Activated CD8-positive, alpha-beta T cell treated with anti-CD3 and anti-CD28 coated beads for 36 hours (primary cell): ENCODE results near the gene UNC13C. TPM values are rescaled to one million over a fixed set of nuclear protein-coding genes. Genes with fewer than 3 reads are reported as not detected.

ENCODE experiments used
- ATAC-seq: fragments of 200-7000 bp; cut with Tn5 transposase; one replicate; pipeline ENCODE4 v1.10.0; 2021; ENCODE audit warnings: mild to moderate bottlenecking, moderate library complexity
- CTCF ChIA-PET: fragments of 350-600 bp; sonication (Branson Sonifier 250); formaldehyde crosslinking; loops from one replicate; lab custom pipeline; 2021; ENCODE audit warnings: antibody characterized with exemption; lab: Charles Lee
- POLR2A ChIA-PET: fragments of 350-600 bp; sonication (Branson Sonifier 250); formaldehyde crosslinking; loops from one replicate; lab custom pipeline; 2021; ENCODE audit warnings: antibody characterized with exemption; lab: Charles Lee
- DNase-seq: peaks from one replicate; pipeline ENCODE4 v3.0.0-alpha.2; 2020
- H3K27ac Mint-ChIP-seq: one replicate; pipeline ENCODE4 v1.8.0; 2021; ENCODE audit warnings: mild to moderate bottlenecking, mixed read lengths
- H3K27me3 Mint-ChIP-seq: one replicate; pipeline ENCODE4 v1.8.0; 2021; ENCODE audit warnings: mixed read lengths
- H3K36me3 Mint-ChIP-seq: one replicate; pipeline ENCODE4 v1.8.0; 2021; ENCODE audit warnings: low read depth, mixed read lengths
- H3K4me1 Mint-ChIP-seq: one replicate; pipeline ENCODE4 v1.8.0; 2021; ENCODE audit warnings: low read depth, mixed read lengths
- H3K4me3 Mint-ChIP-seq: one replicate; pipeline ENCODE4 v1.8.0; 2021; ENCODE audit warnings: mild to moderate bottlenecking, moderate library complexity, mixed read lengths
- H3K9me3 Mint-ChIP-seq: one replicate; pipeline ENCODE4 v1.8.0; 2021; ENCODE audit warnings: mixed read lengths
- intact Hi-C: fragments of 100-400 bp; cut with micrococcal nuclease; formaldehyde crosslinking; loops from one replicate; pipeline ENCODE4 v1.10.0; 2022
- total RNA-seq, 2 experiments: library from RNA; stranded (reverse); gene quantifications; one replicate each; pipeline ENCODE4 v1.2.3, GENCODE V29; 2021
- TF ChIP-seq, protein P1 (sequence below): fragments of 200-600 bp; IDR thresholded peaks from one replicate; pipeline ENCODE4 v1.8.0; 2022; ENCODE audit warnings: antibody characterized with exemption, mild to moderate bottlenecking

The UNC13C gene
- total RNA-seq, 2 experiments from 2014 or later, result not detected

DNA sequence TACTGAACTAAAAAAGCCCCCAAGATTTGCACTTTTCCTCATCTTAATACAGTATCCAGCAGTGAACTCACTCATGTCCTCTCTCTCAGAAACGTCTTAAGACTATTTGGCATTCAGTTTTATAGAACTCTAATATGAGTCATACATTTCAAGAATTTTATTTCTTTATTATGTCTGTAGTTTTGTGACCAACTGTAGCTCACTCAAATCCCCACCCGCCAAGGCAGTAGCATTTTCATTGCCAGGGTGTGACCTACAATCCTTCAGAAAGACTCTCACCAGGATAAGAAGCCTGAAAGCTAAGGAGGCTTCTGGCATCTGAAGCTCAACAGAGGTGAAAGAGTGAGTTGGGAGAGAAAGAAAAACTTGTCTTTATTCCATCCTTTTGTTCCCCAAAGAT is 681.4 kb downstream of the UNC13C start:
- Mint-ChIP-seq H3K9me3 (no peaks in the 10 kb centered on the region), H3K4me1 (no peaks in the 10 kb centered on the region), H3K27ac (no peak overlapping the region), H3K36me3 (no peaks in the 10 kb centered on the region), H3K27me3 (peaks cover 2% of the 10 kb centered on the region), H3K4me3 (no peak overlapping the region)
- POLR2A ChIA-PET, result no interaction called here
- DNase-seq, result no peak
- intact Hi-C loops, result no loop called here
- ATAC-seq, result no peak
- CTCF ChIA-PET, result no interaction called here
- TF ChIP-seq, protein P1, sequence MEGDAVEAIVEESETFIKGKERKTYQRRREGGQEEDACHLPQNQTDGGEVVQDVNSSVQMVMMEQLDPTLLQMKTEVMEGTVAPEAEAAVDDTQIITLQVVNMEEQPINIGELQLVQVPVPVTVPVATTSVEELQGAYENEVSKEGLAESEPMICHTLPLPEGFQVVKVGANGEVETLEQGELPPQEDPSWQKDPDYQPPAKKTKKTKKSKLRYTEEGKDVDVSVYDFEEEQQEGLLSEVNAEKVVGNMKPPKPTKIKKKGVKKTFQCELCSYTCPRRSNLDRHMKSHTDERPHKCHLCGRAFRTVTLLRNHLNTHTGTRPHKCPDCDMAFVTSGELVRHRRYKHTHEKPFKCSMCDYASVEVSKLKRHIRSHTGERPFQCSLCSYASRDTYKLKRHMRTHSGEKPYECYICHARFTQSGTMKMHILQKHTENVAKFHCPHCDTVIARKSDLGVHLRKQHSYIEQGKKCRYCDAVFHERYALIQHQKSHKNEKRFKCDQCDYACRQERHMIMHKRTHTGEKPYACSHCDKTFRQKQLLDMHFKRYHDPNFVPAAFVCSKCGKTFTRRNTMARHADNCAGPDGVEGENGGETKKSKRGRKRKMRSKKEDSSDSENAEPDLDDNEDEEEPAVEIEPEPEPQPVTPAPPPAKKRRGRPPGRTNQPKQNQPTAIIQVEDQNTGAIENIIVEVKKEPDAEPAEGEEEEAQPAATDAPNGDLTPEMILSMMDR, result no peak

DNA sequence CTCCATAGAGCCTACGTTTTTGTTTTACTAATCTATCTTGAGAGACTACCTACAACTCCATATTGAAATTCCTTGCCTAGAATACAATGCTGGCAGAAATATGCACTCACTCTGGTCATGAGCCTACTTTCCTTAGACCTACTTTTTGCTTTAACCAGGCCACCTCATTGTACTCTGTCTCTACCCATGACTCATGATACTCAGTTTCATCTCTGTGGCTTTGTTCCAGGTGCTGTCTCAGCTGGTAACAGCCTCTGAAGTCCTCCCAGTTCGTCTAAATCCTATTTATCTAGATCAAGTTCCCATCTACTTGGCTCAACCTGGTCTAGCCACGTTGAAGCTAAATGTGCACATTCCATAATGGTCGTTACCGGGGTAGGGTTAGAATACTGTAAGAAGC is 682.1 kb downstream of the UNC13C start:
- intact Hi-C loops, result no loop called here
- ChIA-PET CTCF (no interaction called here), POLR2A (no interaction called here)
- TF ChIP-seq, protein P1, result no peak
- DNase-seq, result no peak
- Mint-ChIP-seq H3K9me3 (no peaks in the 10 kb centered on the region), H3K4me1 (no peaks in the 10 kb centered on the region), H3K27ac (no peak overlapping the region), H3K27me3 (peaks cover 2% of the 10 kb centered on the region), H3K4me3 (no peak overlapping the region), H3K36me3 (no peaks in the 10 kb centered on the region)
- no peak for ATAC-seq

DNA sequence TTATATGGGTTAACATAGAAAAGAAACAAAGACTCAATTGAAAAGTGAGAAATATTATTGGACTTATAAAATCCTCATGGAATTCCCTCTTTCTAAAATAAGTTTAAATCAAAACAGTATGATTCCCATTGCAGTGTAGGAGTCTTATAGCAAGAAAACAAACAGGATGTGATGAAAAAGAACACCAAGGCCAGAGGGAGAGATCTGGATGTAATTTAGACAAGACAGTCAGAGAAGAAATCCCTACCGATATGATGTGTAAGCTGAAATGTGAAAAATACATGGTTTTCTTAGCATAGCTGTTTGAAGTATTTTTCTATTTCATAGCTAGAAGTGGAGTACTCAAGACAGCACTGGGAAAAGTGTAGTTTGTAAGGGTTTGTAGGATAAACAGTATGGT is 697.0 kb downstream of the UNC13C start:
- Mint-ChIP-seq H3K4me3 (no peak overlapping the region), H3K27ac (no peak overlapping the region), H3K27me3 (no peaks in the 10 kb centered on the region), H3K9me3 (peaks cover 12% of the 10 kb centered on the region), H3K36me3 (no peaks in the 10 kb centered on the region), H3K4me1 (no peaks in the 10 kb centered on the region)
- intact Hi-C loops, result no loop called here
- no peak for ATAC-seq
- no peak for DNase-seq
- TF ChIP-seq, protein P1, result no peak
- ChIA-PET POLR2A (no interaction called here), CTCF (no interaction called here)

DNA sequence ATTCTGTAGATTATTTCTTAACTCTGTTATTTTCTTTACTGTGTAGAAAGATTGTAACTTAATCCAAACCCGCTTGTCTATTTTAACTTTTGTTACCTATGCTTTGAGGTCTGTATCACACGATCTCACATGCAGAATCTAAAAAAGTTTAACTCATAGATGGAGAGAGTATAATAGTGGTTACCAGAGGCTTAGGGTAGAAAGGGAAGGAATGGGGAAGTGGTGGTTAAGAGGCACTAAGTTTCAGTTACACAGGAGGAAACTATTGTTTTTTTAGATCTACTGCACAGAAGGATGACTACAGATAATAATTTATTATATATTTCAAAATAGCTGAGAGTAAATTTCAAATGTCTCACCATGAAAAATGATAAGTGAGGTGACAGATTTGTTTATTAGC is 703.3 kb downstream of the UNC13C start:
- intact Hi-C loops, result no loop called here
- H3K9me3 Mint-ChIP-seq, result no peaks in the 10 kb centered on the region
- H3K4me1 Mint-ChIP-seq, result no peaks in the 10 kb centered on the region
- POLR2A ChIA-PET, result no interaction called here
- CTCF ChIA-PET, result no interaction called here
- TF ChIP-seq, protein P1, result no peak
- H3K27ac Mint-ChIP-seq, result no peak overlapping the region
- no peak overlapping the region for H3K4me3 Mint-ChIP-seq
- no peaks in the 10 kb centered on the region for H3K27me3 Mint-ChIP-seq
- DNase-seq (no peak), ATAC-seq (no peak)
- no peaks in the 10 kb centered on the region for H3K36me3 Mint-ChIP-seq

Other genes starting within 250 kb of the UNC13C start
- gene WDR72, start 218.8 kb upstream of the UNC13C start, total RNA-seq, result not detected